ENCODE measurements around the gene SMOC2.
"Not testable (repeated sequence)": the region's sequence is repeated elsewhere in the genome, so short reads cannot be mapped to it uniquely, and the experiment has no call there.

The SMOC2 gene

DNA sequence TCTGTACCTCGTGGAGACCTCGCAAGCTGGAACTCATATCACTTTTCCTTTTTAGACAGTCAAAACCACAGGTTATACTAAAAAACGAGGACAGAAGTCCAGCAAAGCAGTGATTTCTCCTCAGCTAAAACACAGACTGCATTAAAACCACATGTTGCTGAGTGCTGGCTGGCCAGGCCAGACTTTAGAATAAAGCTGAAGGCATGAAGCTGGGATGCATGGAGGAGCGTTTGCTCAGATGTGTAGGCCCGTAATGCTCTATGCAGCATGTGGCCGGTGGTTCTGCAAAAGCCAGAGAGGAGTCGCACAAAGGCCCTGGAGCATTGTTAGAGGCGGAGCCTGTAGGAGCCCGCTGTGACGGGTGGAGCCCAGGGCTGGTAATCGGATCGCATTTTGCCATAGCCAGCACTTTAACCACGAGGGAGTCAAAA lies 83.6 kb downstream of the SMOC2 start:
- DNase-seq = no peak

- DNase-seq = no peak
Observed at GRCh38 chr6:168525114-168525513, 84.1 kb downstream of the SMOC2 start.

- no peak for DNase-seq
Observed at GRCh38 chr6:168525926-168526630, 85.1 kb downstream of the SMOC2 start.

- DNase-seq = no peak
Observed at GRCh38 chr6:168526841-168527281, 85.9 kb downstream of the SMOC2 start.

DNA sequence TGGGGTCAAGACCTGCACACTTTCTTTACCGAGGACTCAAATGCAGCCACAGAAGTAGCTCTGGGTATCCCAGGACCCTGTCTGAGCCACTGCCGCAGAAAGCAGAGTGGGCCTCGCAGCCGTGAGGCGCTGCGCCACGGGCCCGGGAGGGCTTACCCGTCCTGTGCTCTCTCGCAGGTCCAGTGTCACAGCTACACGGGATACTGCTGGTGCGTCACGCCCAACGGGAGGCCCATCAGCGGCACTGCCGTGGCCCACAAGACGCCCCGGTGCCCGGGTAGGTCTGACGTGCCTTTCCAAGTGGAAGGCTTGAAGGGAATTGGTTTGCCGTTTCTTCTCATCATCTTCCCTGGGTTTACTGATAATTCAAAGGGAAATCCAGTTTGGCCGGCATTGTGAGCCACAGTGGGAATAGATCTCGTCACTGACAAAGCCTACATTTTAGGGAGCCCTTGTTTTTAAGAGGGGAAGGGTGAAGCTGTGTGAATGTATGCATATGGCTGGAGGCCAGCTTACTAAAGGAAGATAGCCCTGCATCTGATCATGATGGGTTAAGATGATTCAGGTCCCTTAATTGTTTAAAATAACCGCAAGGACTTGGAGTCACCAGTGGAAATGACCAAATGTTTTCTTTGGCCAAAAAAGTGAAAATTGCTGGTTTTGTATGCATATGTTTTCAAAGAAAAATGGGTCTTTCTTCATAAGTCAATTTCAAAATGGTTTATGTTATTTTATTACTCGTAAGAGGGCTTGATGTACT lies 86.6 kb downstream of the SMOC2 start:
- no peak for DNase-seq

DNA sequence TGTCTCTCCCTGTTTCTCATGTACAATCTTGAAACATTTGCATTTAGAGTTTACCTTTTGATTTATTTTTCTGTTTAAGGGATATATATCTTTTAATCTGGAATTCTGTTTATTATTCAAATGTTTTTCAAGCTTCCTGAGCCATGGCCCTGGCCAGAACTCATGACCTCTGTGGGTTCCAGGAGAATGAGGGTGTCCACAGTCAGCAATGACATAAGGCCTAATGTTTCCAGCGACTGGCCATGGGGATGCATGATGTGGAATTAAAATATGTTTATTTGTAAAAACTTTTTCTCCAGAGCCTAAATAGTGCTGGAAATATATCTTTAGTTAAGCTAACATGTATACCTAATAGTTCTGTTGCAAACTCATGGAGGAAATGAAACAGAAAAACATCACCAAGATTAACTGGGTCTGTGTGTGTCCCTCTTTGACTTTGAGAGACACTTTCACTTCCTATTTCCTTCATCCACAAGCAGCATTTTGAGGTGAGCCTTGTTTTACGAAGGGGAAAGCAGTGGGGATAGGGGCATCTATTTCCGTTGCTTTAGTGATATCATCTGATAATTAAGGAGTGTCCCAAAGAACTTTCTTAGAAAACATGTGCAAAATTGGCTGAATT lies 87.6 kb downstream of the SMOC2 start:
- no peak for DNase-seq

DNA sequence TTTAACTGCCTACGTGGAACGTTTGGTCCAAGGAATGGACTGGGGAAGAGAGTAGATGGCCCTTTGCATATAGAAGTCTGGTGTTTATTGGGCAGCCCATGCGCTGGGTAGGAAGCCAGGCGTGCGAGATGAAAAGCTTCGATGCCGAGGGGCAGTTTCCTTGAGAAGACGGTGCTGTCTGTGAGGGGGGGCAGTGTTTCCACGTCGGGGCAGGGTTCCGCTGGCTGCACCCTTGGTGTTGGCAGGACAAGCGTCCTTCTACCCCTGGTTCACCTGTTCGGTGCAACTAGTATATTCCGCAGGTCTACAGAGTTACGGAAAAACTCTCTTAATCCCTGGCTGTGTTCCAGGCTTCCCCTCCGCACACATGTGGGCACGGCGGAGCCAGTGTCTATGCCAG lies 88.2 kb downstream of the SMOC2 start:
- no peak for DNase-seq

- DNase-seq = no peak
Observed at GRCh38 chr6:168530653-168531071, 89.7 kb downstream of the SMOC2 start.

DNA sequence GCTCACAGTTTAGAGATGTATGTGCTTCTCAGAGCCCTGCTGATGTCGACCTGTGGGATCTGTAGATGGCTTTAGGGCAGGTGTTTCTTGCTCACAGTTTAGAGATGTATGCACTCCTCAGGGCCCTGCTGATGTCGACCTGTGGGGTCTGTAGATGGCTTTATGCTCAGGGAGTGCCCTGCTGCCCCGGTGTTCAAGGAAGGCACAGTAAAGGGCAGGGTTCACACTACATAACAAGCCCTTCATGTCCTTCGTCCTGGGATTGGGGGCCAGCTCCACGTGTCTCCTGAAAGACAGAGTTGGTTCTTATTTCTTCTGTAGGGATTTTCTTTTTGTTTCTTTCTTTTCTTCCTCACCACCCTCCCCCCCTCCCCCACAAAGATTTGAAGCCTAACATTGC lies 91.1 kb downstream of the SMOC2 start:
- no peak for DNase-seq

DNA sequence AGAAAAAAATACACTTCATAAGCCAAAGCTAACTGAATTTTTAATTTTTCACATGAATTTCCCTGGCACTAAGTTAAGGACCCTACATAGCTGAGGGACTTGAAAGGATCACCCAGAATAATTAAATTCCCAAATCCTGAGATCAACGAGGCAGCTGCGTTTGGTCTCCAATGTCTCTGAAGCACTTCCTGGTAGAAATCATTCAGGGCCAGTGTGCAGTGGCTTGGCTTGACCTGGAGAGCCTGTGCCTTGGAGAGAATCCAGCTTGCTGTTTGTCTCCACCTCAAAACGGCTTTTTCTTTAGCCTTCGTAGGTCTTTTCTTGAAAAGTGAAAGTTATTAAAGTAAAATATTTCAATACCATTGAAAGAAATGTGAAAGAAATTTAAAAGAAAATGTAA lies 92.4 kb downstream of the SMOC2 start:
- DNase-seq = no peak

DNA sequence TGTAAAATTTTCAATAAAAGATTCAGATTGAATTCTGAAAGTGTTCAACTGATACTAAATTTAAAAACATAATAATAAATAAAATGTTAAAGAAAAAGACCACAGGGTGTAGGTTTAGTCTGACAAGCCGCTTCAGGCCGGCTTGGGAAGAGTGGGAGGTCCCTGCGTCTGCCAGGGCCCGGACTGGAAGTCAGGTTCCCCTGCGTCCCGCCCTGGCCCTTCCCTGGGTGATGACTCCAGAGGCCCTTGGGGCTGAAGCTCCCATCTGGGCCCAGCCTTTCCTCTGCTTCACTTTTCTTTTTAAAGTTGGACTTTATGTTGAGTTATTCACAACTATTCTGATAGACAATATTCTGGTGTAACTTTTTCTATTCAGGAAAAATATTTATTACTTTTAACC lies 93.3 kb downstream of the SMOC2 start:
- no peak for DNase-seq

GRCh38 chr6:168535711-168536110 lies 94.7 kb downstream of the SMOC2 start:
- no peak for DNase-seq

DNA sequence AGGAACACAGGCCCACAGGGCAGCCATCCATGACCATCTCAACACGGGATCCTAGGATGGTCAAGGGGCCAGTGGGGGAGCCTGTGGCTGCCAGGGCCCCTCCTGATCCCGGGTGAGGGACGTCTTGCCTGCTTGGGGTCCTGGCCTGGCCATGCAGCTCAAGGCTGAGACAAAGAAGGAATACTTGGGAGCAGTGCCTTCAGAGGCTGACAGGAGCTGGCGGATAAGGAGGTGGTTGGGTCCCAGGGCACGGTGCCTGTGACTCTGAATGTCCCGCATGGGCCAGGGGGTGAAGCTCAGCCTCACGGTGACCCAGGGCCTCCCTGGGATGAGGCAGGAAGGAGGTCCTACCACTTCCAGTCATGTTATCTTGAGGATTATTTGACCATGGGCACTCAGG lies 95.2 kb downstream of the SMOC2 start:
- no peak for DNase-seq

DNA sequence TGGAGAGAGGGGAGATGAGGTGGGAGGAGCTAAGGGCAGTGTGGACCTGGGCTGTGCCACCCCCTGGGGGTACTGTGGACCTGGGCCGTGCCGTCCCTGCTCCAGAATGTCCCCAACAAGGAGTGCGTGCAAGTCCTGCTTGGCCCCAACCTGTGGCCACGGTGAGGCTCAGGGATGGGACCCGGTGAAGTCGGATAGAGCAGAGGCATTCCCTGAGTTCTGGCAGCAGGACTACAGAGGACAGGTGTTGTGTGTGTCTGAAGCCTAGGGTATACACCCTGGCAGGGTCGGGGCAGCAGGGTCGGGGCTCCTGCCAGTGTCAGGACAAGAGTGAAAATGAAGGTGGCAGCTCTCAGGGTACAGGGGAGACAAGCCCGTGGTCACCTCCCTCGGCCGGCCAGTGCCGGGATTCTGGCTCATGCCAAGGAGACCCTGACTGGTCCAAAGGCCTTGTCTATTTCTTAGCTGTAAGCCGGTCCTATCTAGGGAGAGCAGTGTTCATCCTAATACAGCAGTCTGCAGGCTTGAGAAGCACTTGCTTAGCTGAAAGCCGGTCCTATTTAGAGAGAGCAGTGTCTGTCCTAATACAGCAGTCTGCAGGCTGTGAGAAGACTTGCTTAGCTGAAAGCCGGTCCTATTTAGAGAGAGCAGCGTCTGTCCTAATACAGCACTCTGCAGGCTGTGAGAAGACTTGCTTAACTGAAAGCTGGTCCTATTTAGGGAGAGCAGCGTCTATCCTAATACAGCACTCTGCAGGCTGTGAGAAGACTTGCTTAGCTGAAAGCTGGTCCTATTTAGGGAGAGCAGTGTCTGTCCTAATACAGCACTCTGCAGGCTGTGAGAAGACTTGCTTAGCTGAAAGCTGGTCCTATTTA lies 95.9 kb downstream of the SMOC2 start:
- no peak for DNase-seq

GRCh38 chr6:168537540-168537884 lies 96.5 kb downstream of the SMOC2 start:
- no peak for DNase-seq

DNA sequence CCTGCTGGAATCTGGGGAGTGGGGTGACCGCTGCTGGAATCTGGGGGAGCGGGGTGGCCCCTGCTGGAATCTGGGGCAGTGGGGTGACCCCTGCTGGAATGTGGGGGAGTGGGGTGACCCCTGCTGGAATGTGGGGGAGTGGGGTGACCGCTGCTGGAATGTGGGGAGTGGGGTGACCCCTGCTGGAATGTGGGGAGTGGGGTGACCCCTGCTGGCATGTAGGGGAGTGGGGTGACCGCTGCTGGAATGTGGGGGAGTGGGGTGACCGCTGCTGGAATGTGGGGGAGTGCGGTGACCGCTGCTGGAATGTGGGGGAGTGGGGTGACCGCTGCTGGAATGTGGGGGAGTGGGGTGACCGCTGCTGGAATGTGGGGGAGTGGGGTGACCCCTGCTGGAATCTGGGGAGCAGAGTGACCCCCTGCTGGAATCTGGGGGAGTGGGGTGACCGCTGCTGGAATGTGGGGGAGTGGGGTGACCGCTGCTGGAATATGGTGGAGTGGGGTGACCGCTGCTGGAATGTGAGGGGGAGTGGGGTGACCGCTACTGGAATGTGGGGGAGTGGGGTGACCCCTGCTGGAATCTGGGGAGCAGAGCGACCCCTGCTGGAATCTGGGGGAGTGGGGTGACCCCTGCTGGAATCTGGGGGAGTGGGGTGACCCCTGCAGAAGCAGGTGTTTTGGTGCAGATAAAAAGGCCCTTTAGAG lies 97.4 kb downstream of the SMOC2 start:
- not testable (repeated sequence) for DNase-seq

GRCh38 chr6:168538892-168539811 lies 98.2 kb downstream of the SMOC2 start:
- no peak for DNase-seq

DNA sequence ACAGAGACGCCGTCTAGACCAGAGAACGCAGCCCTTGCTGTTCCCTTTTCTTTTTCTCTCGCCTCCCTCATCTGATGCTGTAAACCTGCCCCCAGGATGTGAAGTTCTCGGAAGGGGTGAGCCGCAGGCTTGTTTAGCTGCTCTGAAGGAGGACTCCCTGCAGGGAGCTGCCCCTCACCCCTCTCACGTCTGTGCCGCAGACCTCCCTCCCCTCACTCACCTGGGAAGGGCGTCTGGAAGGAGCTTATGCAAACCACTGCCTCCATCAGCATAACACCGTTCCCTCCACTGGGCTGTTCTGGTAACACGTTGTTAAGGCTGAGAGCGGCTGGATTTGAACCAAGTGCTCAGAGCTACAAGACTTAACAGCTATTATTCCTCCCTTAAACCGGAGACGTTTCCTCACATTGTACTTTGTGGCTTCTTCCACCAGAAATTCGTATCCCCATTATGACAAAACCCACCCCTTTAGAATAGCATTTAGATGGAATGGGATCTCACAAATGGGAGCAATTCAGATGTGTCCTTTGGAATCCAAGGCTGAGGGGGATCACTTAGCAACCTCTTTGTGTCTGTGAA lies 99.8 kb downstream of the SMOC2 start:
- DNase-seq = no peak

- DNase-seq = no peak
Observed at GRCh38 chr6:168541307-168541706, 100.3 kb downstream of the SMOC2 start.

DNA sequence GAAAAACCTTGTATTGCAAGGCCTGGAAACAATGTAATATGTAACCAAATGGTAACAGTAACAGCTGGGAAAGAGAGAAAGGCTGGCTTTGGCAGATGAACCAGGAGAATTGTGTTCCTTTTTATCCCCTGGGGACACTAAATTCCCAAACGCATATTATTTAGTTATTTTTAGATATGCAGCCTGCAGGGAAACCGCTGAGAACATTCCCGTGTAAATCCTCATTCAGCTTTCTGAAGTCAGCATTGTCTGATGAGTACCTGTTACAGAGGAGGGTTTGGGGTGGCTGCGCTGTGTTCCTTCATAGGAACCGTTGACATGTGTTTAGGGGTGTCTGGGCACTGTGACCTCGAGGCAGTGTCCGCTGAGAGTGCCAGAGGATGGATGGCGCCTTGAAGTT lies 101.3 kb downstream of the SMOC2 start:
- no peak for DNase-seq

DNA sequence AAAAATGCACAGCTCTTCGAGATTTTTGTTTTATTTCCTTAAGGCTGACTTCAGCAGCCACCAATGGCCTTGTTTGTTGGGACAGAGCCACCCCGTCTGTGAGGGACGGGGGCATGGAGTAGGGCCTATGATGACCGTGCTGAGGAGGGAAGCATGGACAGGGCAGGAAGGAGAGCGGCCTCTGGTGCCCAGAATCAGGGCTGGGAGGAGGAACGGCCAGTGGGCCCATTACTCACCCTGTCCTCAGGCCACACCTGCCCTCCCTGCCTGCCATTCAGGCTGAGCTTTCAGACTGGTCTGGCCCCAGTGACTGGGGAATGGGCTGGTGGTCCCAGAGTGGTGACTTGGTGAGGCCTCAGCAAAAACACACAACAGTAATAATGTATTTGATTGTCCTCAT lies 104.4 kb downstream of the SMOC2 start:
- DNase-seq = no peak
